DOHH2 (cell line): ENCODE data around the gene BARX2.

Source experiments
- EZH2phosphoT487 ChIP-seq: fragments of 200-600 bp; sonication (generic); IDR thresholded peaks from 2 replicates; pipeline ENCODE4 v1.6.1; 2017; ENCODE audit warnings: borderline replicate concordance, mild to moderate bottlenecking, antibody characterized with exemption, low read length, moderate library complexity, mixed read lengths
- TF ChIP-seq, protein P1 (sequence below): fragments of 200-600 bp; sonication (generic); IDR thresholded peaks from one replicate; pipeline ENCODE4 v1.5.1; 2014; ENCODE audit warnings: antibody characterized with exemption, mild to moderate bottlenecking, low read depth, low read length; ENCODE audit not compliant: poor library complexity, severe bottlenecking

DNA sequence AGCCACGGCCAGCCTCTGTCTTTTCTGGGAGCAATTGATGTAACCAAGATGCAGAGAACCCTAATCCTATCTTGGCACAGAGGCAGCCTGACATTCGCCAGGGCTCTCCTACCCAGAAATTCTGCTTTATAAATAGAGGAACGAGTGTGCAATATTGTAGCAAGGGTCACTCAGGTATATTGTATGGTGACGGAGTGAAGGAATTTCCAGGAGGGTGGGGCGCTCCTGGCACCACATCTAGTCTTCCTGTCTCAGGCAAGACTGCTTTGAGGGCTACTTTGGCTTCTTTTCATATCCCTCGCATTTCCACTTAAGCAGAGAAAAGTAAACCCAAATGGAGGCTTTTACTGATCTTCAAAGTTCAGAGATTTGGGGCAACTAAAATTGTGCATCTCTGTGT lies 114.4 kb downstream of the BARX2 start:
- TF ChIP-seq, protein P1, sequence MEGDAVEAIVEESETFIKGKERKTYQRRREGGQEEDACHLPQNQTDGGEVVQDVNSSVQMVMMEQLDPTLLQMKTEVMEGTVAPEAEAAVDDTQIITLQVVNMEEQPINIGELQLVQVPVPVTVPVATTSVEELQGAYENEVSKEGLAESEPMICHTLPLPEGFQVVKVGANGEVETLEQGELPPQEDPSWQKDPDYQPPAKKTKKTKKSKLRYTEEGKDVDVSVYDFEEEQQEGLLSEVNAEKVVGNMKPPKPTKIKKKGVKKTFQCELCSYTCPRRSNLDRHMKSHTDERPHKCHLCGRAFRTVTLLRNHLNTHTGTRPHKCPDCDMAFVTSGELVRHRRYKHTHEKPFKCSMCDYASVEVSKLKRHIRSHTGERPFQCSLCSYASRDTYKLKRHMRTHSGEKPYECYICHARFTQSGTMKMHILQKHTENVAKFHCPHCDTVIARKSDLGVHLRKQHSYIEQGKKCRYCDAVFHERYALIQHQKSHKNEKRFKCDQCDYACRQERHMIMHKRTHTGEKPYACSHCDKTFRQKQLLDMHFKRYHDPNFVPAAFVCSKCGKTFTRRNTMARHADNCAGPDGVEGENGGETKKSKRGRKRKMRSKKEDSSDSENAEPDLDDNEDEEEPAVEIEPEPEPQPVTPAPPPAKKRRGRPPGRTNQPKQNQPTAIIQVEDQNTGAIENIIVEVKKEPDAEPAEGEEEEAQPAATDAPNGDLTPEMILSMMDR, result no peak
- TF ChIP-seq EZH2phosphoT487, result no peak
